VCaP (cell line): Measurements from ENCODE around the gene EGFLAM.
A peak's percentile ranks its signal among the peaks of the same experiment; 100 is the strongest.

Experiments used
- H3K27ac ChIP-seq: fragments of 450-650 bp; 2 replicates; pipeline ENCODE4 v1.5.1; 2017
- TF ChIP-seq, protein P1 (sequence below): fragments of 450-650 bp; conservative IDR thresholded peaks from 2 replicates; pipeline ENCODE4 v1.5.1; 2017; ENCODE audit warnings: mild to moderate bottlenecking, moderate library complexity

Gene EGFLAM

GRCh38 chr5:38471709-38472108, 213.3 kb downstream of the EGFLAM start:
- TF ChIP-seq, protein P1, sequence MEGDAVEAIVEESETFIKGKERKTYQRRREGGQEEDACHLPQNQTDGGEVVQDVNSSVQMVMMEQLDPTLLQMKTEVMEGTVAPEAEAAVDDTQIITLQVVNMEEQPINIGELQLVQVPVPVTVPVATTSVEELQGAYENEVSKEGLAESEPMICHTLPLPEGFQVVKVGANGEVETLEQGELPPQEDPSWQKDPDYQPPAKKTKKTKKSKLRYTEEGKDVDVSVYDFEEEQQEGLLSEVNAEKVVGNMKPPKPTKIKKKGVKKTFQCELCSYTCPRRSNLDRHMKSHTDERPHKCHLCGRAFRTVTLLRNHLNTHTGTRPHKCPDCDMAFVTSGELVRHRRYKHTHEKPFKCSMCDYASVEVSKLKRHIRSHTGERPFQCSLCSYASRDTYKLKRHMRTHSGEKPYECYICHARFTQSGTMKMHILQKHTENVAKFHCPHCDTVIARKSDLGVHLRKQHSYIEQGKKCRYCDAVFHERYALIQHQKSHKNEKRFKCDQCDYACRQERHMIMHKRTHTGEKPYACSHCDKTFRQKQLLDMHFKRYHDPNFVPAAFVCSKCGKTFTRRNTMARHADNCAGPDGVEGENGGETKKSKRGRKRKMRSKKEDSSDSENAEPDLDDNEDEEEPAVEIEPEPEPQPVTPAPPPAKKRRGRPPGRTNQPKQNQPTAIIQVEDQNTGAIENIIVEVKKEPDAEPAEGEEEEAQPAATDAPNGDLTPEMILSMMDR: no peak
- H3K27ac ChIP-seq: no peak overlapping the region

DNA sequence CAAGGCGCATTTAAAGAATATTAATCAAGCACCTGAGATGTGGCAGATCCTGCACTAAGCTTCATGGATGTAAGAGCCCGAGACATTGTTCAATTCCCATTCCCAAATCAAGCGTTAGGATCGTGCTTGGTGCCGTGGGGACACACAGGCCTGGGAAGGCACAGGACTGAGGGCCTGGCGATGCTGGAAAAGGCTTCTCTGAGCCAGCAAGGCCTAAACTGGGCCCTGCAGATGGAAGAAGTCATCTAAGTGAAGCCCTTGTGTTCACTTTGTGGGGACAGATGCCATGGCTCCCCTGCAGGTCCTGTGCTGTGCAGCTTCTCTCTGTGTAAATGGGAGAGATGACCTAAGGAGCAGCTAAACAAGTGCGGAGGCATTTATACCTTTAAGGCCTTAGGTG, 214.2 kb downstream of the EGFLAM start:
- H3K27ac ChIP-seq: no peak overlapping the region
- TF ChIP-seq, protein P1: no peak

DNA sequence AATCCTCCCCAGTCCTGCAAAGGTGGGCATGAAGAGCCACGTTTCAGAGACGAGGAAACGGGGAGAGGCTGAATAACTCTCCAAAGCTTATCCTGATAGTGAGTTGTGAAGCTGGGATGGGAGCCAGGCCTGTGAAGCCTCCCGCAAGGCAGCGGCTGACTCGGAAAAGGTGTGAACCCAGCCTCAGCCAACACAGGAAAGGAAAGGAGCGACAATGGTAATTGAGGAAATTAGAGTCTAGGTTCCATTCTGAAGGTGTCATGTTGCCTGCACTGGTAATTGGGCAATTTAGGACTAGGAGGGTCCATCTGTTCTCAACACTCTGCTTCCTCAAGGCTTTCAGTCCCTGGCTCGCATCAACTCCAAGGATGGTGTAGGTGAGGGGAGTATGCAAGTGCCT, 214.6 kb downstream of the EGFLAM start:
- TF ChIP-seq, protein P1: no peak
- H3K27ac ChIP-seq: no peak overlapping the region

GRCh38 chr5:38478166-38478565, 219.8 kb downstream of the EGFLAM start:
- H3K27ac ChIP-seq: no peak overlapping the region
- TF ChIP-seq, protein P1: no peak

- H3K27ac ChIP-seq: no peak overlapping the region
- TF ChIP-seq, protein P1: no peak
Observed at GRCh38 chr5:38478878-38479277, 220.5 kb downstream of the EGFLAM start.

DNA sequence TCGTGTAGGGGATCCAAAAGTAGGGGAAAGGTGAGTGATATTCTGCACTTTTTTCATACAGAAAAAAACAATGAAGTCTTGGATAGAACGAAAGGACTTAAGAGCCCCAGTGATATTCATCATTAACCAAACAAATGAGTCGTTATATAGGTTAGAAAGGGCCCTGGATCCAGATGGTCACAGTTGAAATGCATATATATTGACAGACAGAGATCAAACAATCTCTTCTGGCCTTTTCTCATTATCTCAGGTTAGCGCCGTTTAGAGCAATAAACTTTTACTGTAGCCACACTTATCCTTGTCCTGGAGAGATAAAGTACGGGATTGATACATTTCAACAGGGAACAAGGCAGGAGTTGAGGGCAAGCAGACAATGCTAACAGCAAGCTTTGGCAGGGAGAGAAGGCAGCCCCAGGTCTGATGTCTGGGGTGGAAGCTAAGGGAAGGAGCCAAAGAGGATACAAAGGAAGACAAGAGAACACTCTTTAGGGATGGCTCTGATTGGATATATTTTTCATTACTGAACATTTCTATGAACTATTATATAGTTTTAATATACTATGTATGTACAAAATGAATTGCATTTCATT, 221.1 kb downstream of the EGFLAM start:
- H3K27ac ChIP-seq: no peak overlapping the region
- TF ChIP-seq, protein P1: no peak

- TF ChIP-seq, protein P1: 0 out of 2 replicates have a peak, but pooled peaks have one; percentile 9
- H3K27ac ChIP-seq: no peak overlapping the region
Observed at GRCh38 chr5:38483805-38484398, 225.5 kb downstream of the EGFLAM start.
